Glomerular endothelial cell (primary cell): ENCODE data around the gene SAMHD1. TPM values are rescaled to one million over a fixed set of nuclear protein-coding genes. Genes with fewer than 3 reads are reported as not detected.
"Not testable (repeated sequence)": the region's sequence is repeated elsewhere in the genome, so short reads cannot be mapped to it uniquely, and the experiment has no call there.

Source experiments
- DNase-seq: peaks from one replicate; pipeline ENCODE4 v3.0.0-alpha.2; 2011; ENCODE audit warnings: low read depth, low spot score; ENCODE audit errors: extremely low read depth
- total RNA-seq: library from RNA; depleted of rRNA; stranded (reverse); fragments of >200 nt; gene quantifications from 2 replicates; pipeline ENCODE4 v1.2.3, GENCODE V29; 2015

SAMHD1 gene
- total RNA-seq, 1 donor from 2014 or later, result 95.0 TPM

GRCh38 chr20:36917943-36918342 is 33.6 kb downstream of the SAMHD1 start:
- no peak for DNase-seq

- DNase-seq, result no peak
These were observed 34.3 kb downstream of the SAMHD1 start for GRCh38 chr20:36917240-36917639.

- DNase-seq, result no peak
These were observed 35.3 kb downstream of the SAMHD1 start for GRCh38 chr20:36916199-36916598.

- DNase-seq, result no peak
These were observed 42.9 kb downstream of the SAMHD1 start for GRCh38 chr20:36908603-36909002.

GRCh38 chr20:36906086-36906485 is 45.4 kb downstream of the SAMHD1 start:
- not testable (repeated sequence) for DNase-seq

- DNase-seq, result not testable (repeated sequence)
These were observed 45.9 kb downstream of the SAMHD1 start for GRCh38 chr20:36905566-36905965.

- DNase-seq, result no peak
These were observed 46.8 kb downstream of the SAMHD1 start for GRCh38 chr20:36904690-36905089.

- no peak for DNase-seq
These were observed 56.5 kb downstream of the SAMHD1 start for GRCh38 chr20:36895036-36895435.

GRCh38 chr20:36893801-36894200 is 57.7 kb downstream of the SAMHD1 start:
- no peak for DNase-seq

GRCh38 chr20:36891211-36891610 is 60.3 kb downstream of the SAMHD1 start:
- DNase-seq, result no peak

- no peak for DNase-seq
These were observed 60.9 kb downstream of the SAMHD1 start for GRCh38 chr20:36890586-36890985.

GRCh38 chr20:36888880-36889516 is 62.5 kb downstream of the SAMHD1 start:
- no peak for DNase-seq

GRCh38 chr20:36887752-36888090 is 63.8 kb downstream of the SAMHD1 start:
- no peak for DNase-seq

- DNase-seq, result peak; percentile 16
These were observed 64.4 kb downstream of the SAMHD1 start for GRCh38 chr20:36886859-36887751.

- DNase-seq, result no peak
These were observed 66.2 kb downstream of the SAMHD1 start for GRCh38 chr20:36885356-36885755.

GRCh38 chr20:36883977-36884535 is 67.5 kb downstream of the SAMHD1 start:
- no peak for DNase-seq

- DNase-seq, result no peak
These were observed 69.6 kb downstream of the SAMHD1 start for GRCh38 chr20:36881888-36882287.

- DNase-seq, result no peak
These were observed 70.2 kb downstream of the SAMHD1 start for GRCh38 chr20:36881331-36881730.

GRCh38 chr20:36880741-36881250 is 70.7 kb downstream of the SAMHD1 start:
- no peak for DNase-seq

- DNase-seq, result no peak
These were observed 72.6 kb downstream of the SAMHD1 start for GRCh38 chr20:36878941-36879340.

GRCh38 chr20:36876473-36876833 is 75.1 kb downstream of the SAMHD1 start:
- DNase-seq, result no peak
